Panc1 (cell line): ENCODE results near the gene SMARCA5. TPM values are rescaled to one million over a fixed set of nuclear protein-coding genes. Genes with fewer than 3 reads are reported as not detected.

ENCODE experiments used
- ATAC-seq: fragments of 200-7000 bp; cut with Tn5 transposase; 2 replicates; pipeline ENCODE4 v1.9.1; 2020; ENCODE audit warnings: mild to moderate bottlenecking, moderate library complexity
- BruUV-seq: library from RNA; stranded (reverse); fragments of 400-500 nt; replicated peaks from 2 replicates; lab custom pipeline; 2021; lab: Mats Ljungman, UMichigan
- CTCF ChIA-PET: fragments of 300-600 bp; sonication (Branson Sonifier 250); formaldehyde crosslinking; loops from one replicate; lab custom pipeline; 2022; ENCODE audit warnings: antibody characterized with exemption; lab: Charles Lee
- POLR2A ChIA-PET: fragments of 300-600 bp; sonication (Branson Sonifier 250); formaldehyde crosslinking; loops from one replicate; lab custom pipeline; 2022; ENCODE audit warnings: antibody characterized with exemption; lab: Charles Lee
- DNase-seq: peaks from one replicate; pipeline ENCODE4 v3.0.0-alpha.2; 2010; ENCODE audit warnings: low read depth, low spot score
- H3K27ac ChIP-seq: 2 replicates; pipeline ENCODE4 v1.5.1; 2011; ENCODE audit warnings: mild to moderate bottlenecking, low read length, inconsistent platforms
- H3K27me3 ChIP-seq: fragments of 200-500 bp; sonication (Bioruptor generic); 2 replicates; pipeline ENCODE4 v1.6.0; 2014; ENCODE audit warnings: low read length, inconsistent platforms; ENCODE audit not compliant: control insufficient read depth, insufficient read depth
- H3K36me3 ChIP-seq: fragments of 200-500 bp; sonication (Bioruptor generic); 2 replicates; pipeline ENCODE4 v1.5.1; 2014; ENCODE audit warnings: inconsistent platforms, mild to moderate bottlenecking, low read length, moderate library complexity; ENCODE audit not compliant: control insufficient read depth, insufficient read depth
- H3K4me1 ChIP-seq: 2 replicates; pipeline ENCODE4 v1.5.1; 2011; ENCODE audit warnings: inconsistent platforms, mild to moderate bottlenecking, low read length, moderate library complexity; ENCODE audit not compliant: control insufficient read depth, insufficient read depth
- H3K4me3 ChIP-seq, 2 experiments: 2 replicates each; pipeline ENCODE4 v1.5.1; 2011 to 2012; ENCODE audit warnings: low read depth in 2 of 2, low read length in 2 of 2, mild to moderate bottlenecking in 2 of 2, inconsistent platforms in 1 of 2, moderate library complexity in 1 of 2
- H3K9me3 ChIP-seq: fragments of 200-500 bp; sonication (Bioruptor generic); 2 replicates; pipeline ENCODE4 v1.5.1; 2014; ENCODE audit warnings: low read depth, mild to moderate bottlenecking, inconsistent platforms, low read length, moderate library complexity; ENCODE audit not compliant: control insufficient read depth, insufficient read depth
- POLR2AphosphoS5 ChIP-seq: IDR thresholded peaks from 2 replicates; pipeline ENCODE4 v1.6.1; 2012; ENCODE audit warnings: mild to moderate bottlenecking, low read depth, low read length, moderate library complexity
- SIN3A ChIP-seq: IDR thresholded peaks from 2 replicates; pipeline ENCODE4 v1.6.1; 2012; ENCODE audit warnings: low read depth, mild to moderate bottlenecking, low read length, moderate library complexity, borderline replicate concordance; ENCODE audit not compliant: insufficient read depth
- TCF7L2 ChIP-seq: IDR thresholded peaks from 2 replicates; pipeline ENCODE4 v1.6.1; 2011; ENCODE audit warnings: mild to moderate bottlenecking, low read depth, low read length, inconsistent platforms
- in situ Hi-C: cut with HindIII; loops from 2 replicates; pipeline ENCODE4 v1.10.0; 2016; ENCODE audit warnings: low sequenced_read_pairs, low pct_unique_long_range_greater_than_20kb
- intact Hi-C: fragments of 100-400 bp; cut with micrococcal nuclease; formaldehyde crosslinking; loops from one replicate; pipeline ENCODE4 v1.10.0; 2022; ENCODE audit not compliant: unreplicated experiment
- total RNA-seq: library from RNA; stranded (reverse); gene quantifications from one replicate; pipeline ENCODE4 v1.2.1, GENCODE V29; 2021; ENCODE audit not compliant: unreplicated experiment
- TF ChIP-seq, protein P1 (sequence below), 2 experiments: IDR thresholded peaks; 2 replicates each; pipeline ENCODE4 v1.6.1; 2011 to 2012; ENCODE audit warnings: low read depth in 2 of 2, control low read depth in 1 of 2, low read length in 1 of 2, mild to moderate bottlenecking in 1 of 2, moderate library complexity in 1 of 2; ENCODE audit not compliant: insufficient read depth in 1 of 2
- TF ChIP-seq, protein P2 (sequence below): fragments of 450-650 bp; IDR thresholded peaks from 2 replicates; pipeline ENCODE4 v1.5.1; 2017; ENCODE audit warnings: mild to moderate bottlenecking

SMARCA5 gene
- total RNA-seq, 1 experiment from 2014 or later, result 29.9 TPM

DNA sequence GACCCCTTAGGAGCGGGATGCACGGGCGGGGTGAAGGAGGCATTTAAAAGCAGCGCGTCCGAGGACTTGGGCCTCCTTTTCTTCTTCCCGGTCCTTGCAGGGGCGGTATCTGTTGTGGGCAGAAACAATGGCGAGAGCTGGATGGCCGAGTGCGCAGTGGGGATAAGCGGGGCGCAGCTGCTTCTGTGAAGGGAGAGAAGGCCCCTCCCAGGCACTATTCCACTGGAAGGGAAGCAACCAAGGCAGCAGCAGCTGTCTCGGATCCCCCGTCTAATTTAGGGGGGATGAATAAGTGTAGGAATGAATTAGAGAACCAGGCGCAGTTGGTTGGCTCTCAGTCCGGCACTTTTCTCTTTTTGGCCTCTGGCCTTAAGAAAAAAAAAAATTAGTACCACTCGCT lies 995 bp downstream of the SMARCA5 start:
- BruUV-seq, result TSS peak; percentile 58
- CTCF ChIA-PET, result no interaction called here
- intact Hi-C loops, result no loop called here
- TF ChIP-seq TCF7L2, result no peak
- TF ChIP-seq SIN3A, result no peak
- TF ChIP-seq, protein P1, sequence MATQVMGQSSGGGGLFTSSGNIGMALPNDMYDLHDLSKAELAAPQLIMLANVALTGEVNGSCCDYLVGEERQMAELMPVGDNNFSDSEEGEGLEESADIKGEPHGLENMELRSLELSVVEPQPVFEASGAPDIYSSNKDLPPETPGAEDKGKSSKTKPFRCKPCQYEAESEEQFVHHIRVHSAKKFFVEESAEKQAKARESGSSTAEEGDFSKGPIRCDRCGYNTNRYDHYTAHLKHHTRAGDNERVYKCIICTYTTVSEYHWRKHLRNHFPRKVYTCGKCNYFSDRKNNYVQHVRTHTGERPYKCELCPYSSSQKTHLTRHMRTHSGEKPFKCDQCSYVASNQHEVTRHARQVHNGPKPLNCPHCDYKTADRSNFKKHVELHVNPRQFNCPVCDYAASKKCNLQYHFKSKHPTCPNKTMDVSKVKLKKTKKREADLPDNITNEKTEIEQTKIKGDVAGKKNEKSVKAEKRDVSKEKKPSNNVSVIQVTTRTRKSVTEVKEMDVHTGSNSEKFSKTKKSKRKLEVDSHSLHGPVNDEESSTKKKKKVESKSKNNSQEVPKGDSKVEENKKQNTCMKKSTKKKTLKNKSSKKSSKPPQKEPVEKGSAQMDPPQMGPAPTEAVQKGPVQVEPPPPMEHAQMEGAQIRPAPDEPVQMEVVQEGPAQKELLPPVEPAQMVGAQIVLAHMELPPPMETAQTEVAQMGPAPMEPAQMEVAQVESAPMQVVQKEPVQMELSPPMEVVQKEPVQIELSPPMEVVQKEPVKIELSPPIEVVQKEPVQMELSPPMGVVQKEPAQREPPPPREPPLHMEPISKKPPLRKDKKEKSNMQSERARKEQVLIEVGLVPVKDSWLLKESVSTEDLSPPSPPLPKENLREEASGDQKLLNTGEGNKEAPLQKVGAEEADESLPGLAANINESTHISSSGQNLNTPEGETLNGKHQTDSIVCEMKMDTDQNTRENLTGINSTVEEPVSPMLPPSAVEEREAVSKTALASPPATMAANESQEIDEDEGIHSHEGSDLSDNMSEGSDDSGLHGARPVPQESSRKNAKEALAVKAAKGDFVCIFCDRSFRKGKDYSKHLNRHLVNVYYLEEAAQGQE (IDR thresholded peaks at IDR 0.05; ENCODE audit: insufficient read depth in 1 of 2, low read depth in 2 of 2, low read length in 1 of 2), result no peak
- TF ChIP-seq, protein P2, sequence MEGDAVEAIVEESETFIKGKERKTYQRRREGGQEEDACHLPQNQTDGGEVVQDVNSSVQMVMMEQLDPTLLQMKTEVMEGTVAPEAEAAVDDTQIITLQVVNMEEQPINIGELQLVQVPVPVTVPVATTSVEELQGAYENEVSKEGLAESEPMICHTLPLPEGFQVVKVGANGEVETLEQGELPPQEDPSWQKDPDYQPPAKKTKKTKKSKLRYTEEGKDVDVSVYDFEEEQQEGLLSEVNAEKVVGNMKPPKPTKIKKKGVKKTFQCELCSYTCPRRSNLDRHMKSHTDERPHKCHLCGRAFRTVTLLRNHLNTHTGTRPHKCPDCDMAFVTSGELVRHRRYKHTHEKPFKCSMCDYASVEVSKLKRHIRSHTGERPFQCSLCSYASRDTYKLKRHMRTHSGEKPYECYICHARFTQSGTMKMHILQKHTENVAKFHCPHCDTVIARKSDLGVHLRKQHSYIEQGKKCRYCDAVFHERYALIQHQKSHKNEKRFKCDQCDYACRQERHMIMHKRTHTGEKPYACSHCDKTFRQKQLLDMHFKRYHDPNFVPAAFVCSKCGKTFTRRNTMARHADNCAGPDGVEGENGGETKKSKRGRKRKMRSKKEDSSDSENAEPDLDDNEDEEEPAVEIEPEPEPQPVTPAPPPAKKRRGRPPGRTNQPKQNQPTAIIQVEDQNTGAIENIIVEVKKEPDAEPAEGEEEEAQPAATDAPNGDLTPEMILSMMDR, result no peak
- no peak for TF ChIP-seq POLR2AphosphoS5
- Histone ChIP-seq H3K27me3 (no peaks in the 10 kb centered on the region), H3K4me3 (peak overlapping the region; percentile 91 to 93), H3K27ac (peak overlapping the region; percentile 80), H3K4me1 (peaks cover 16% of the 10 kb centered on the region), H3K9me3 (no peaks in the 10 kb centered on the region), H3K36me3 (peaks cover 22% of the 10 kb centered on the region)
- no peak for DNase-seq
- POLR2A ChIA-PET, result interaction anchor here (0.7 kb wide), 1 partner anchor 664 kb away, joined by 9 read pairs; no protein-coding TSS in a partner anchor
- ATAC-seq, result 0 out of 2 replicates have a peak, but pooled peaks have one; percentile 23
- in situ Hi-C loops, result no loop called here

DNA sequence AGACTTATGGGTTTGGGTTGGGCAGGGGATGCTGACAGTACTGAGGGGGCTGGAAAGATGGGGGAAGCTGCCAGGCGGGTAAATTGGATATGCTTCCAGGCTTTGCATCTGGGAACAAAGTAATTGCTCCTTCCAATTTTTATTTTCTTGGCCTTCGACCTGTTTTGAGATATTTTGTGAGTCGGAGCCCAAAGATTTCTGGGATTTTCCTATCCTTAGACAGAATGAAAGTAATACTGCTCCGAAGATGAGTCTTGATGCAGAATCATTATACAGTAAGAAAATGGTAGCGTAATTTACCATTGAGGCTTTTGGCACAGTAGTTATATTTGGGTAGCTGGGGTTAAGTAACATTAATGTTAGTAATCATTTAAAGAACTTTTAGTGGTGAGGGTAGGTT lies 1.4 kb downstream of the SMARCA5 start:
- no TSS peak for BruUV-seq
- POLR2A ChIA-PET, result no interaction called here
- DNase-seq (no peak), ATAC-seq (no peak)
- CTCF ChIA-PET, result no interaction called here
- Histone ChIP-seq H3K9me3 (no peaks in the 10 kb centered on the region), H3K27ac (peak overlapping the region; percentile 80), H3K4me3 (peak overlapping the region; percentile 91 to 93), H3K36me3 (peaks cover 22% of the 10 kb centered on the region), H3K4me1 (peaks cover 16% of the 10 kb centered on the region), H3K27me3 (no peaks in the 10 kb centered on the region)
- TF ChIP-seq POLR2AphosphoS5 (no peak), SIN3A (no peak), TCF7L2 (no peak)
- TF ChIP-seq, protein P1 (IDR thresholded peaks at IDR 0.05; ENCODE audit: insufficient read depth in 1 of 2, low read depth in 2 of 2, low read length in 1 of 2), result no peak
- TF ChIP-seq, protein P2, result no peak
- in situ Hi-C loops (no loop called here), intact Hi-C loops (no loop called here)
